Upper lobe of left lung (tissue), 6 donors: Measurements from ENCODE around the gene SCO1. TPM values are rescaled to one million over a fixed set of nuclear protein-coding genes. Genes with fewer than 3 reads are reported as not detected.

ENCODE experiments used
- ATAC-seq, 2 donors: fragments of 200-7000 bp; cut with Tn5 transposase; one replicate each; pipeline ENCODE4 v1.9.1; 2022; ENCODE audit warnings: mild to moderate bottlenecking in 2 of 2, moderate library complexity in 2 of 2; ENCODE audit not compliant: low FRiP score in 2 of 2
- DNase-seq, 2 donors: peaks; one replicate each; pipeline ENCODE4 v3.0.0-alpha.2; 2019 to 2020
- H3K27ac ChIP-seq, 4 donors: fragments of 200-600 bp; sonication (generic); one replicate each; pipeline ENCODE4 v1.5.1; 2016 to 2019
- H3K27me3 ChIP-seq, 4 donors: fragments of 200-600 bp; sonication (generic); one replicate each; pipeline ENCODE4 v1.5.1; 2017 to 2019
- H3K36me3 ChIP-seq, 4 donors: fragments of 200-600 bp; sonication (generic); one replicate each; pipeline ENCODE4 v1.5.1; 2016 to 2019
- H3K4me1 ChIP-seq, 4 donors: fragments of 200-600 bp; sonication (generic); one replicate each; pipeline ENCODE4 v1.5.1; 2018 to 2019
- H3K4me3 ChIP-seq, 4 donors: fragments of 200-600 bp; sonication (generic); one replicate each; pipeline ENCODE4 v1.5.1; 2017 to 2019; ENCODE audit warnings: mild to moderate bottlenecking in 2 of 4, moderate library complexity in 1 of 4
- H3K9me3 ChIP-seq, 4 donors: fragments of 200-600 bp; sonication (generic); one replicate each; pipeline ENCODE4 v1.5.1; 2018 to 2019
- EP300 ChIP-seq, 4 donors: sonication (generic); formaldehyde crosslinking; IDR thresholded peaks; one replicate each; pipeline ENCODE4 v1.5.1; 2017; ENCODE audit warnings: antibody characterized with exemption in 4 of 4, control low read depth in 2 of 4
- POLR2A ChIP-seq, 4 donors: fragments of 450-650 bp; IDR thresholded peaks; one replicate each; pipeline ENCODE4 v1.5.1; 2016 to 2017; ENCODE audit warnings: antibody characterized with exemption in 4 of 4, mild to moderate bottlenecking in 2 of 4
- POLR2AphosphoS5 ChIP-seq, 2 donors: sonication (generic); formaldehyde crosslinking; IDR thresholded peaks; one replicate each; pipeline ENCODE4 v1.5.1; 2017; ENCODE audit warnings: antibody characterized with exemption in 2 of 2
- WGBS, 2 donors: methylation state at CpG; one replicate each; pipeline ENCODE4 v1.1.5; 2017 to 2018; 5-methylcytosine and 5-hydroxymethylcytosine counted together
- total RNA-seq, 6 donors: library from RNA; depleted of rRNA in 4 of 6; stranded (reverse); fragments of >200 nt in 4 of 6; gene quantifications; one replicate each; pipeline versions ENCODE4 v1.1.0 to v1.2.1, GENCODE V29; 2016 to 2021
- TF ChIP-seq, protein P1 (sequence below), 6 experiments: fragments of 450-650 bp in 4 of 6; fragments of 200-600 bp in 2 of 6; sonication (generic) in 2 of 6; IDR thresholded peaks; one replicate each; pipeline ENCODE4 v1.5.1; 2016 to 2019; ENCODE audit warnings: antibody characterized with exemption in 6 of 6
- donor health status: DM: no; HTN: no; CAD: no; lungs with moderate emphysema.
- donor health status: DM: no; HTN: yes; CAD: no; lungs with severe emphysema.

Gene SCO1
- total RNA-seq, 6 donors from 2014 or later = 5.5 to 23.8 (median 17.4) TPM

DNA sequence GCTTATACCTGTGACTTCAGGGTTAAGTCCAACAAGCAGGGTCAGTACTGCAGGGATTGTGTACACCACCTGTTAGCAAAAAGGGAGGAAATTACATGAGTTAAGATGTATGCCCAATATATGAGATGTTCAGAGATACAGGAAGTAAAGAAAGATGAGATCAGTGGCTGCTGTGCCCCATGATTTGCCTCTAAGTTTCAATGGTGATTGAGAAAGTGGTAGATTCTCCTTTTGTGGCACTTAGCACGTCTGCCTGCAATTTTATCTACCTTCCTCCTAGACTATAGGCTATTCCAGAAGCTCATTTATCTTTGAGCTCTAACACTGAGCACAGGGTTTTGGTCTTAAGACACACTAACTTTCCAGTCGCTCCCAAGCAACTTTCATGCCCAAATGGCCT lies 28.9 kb upstream of the SCO1 start:
- TF ChIP-seq POLR2A (IDR thresholded peaks at IDR 0.05) = no peak
- TF ChIP-seq EP300 (IDR thresholded peaks at IDR 0.05) = no peak
- TF ChIP-seq POLR2AphosphoS5 (IDR thresholded peaks at IDR 0.05) = no peak
- TF ChIP-seq, protein P1, sequence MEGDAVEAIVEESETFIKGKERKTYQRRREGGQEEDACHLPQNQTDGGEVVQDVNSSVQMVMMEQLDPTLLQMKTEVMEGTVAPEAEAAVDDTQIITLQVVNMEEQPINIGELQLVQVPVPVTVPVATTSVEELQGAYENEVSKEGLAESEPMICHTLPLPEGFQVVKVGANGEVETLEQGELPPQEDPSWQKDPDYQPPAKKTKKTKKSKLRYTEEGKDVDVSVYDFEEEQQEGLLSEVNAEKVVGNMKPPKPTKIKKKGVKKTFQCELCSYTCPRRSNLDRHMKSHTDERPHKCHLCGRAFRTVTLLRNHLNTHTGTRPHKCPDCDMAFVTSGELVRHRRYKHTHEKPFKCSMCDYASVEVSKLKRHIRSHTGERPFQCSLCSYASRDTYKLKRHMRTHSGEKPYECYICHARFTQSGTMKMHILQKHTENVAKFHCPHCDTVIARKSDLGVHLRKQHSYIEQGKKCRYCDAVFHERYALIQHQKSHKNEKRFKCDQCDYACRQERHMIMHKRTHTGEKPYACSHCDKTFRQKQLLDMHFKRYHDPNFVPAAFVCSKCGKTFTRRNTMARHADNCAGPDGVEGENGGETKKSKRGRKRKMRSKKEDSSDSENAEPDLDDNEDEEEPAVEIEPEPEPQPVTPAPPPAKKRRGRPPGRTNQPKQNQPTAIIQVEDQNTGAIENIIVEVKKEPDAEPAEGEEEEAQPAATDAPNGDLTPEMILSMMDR (IDR thresholded peaks at IDR 0.05) = no peak
- DNase-seq (no peak), ATAC-seq (no peak)
- H3K36me3 ChIP-seq = peaks cover 0 to 9% (median 0%) of the 10 kb centered on the region in 4 donors
- no peak overlapping the region for H3K27ac ChIP-seq
- H3K27me3 ChIP-seq = no peaks in the 10 kb centered on the region
- no peaks in the 10 kb centered on the region for H3K9me3 ChIP-seq
- peaks cover 0 to 8% (median 5%) of the 10 kb centered on the region in 4 donors for H3K4me1 ChIP-seq
- 57 to 85% methylated on average over 2 of the region's 2 CpGs for WGBS, 2 donors
- H3K4me3 ChIP-seq = no peak overlapping the region

DNA sequence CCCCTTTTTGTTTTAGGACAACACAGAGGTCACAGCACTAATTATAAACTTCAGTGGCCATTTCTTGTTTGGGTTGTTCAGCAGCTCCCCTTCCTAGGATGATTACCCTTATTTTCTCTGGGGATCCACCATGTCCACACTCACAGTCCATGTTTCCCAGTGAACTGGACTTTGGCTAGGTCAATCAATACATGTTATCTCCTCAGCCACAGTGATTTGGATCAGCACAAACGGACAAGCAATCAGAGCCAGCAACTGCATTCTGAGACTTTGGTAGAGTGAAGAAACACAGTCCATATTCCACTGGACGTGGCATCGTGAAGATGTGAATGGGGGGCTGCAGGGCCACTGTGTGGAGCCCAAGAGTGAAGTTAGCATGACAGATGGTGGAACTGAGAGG lies 27.9 kb upstream of the SCO1 start:
- no peak for DNase-seq
- Histone ChIP-seq H3K27ac (no peak overlapping the region), H3K9me3 (no peaks in the 10 kb centered on the region), H3K27me3 (no peaks in the 10 kb centered on the region), H3K36me3 (peaks cover 0 to 12% (median 0%) of the 10 kb centered on the region in 4 donors), H3K4me3 (no peak overlapping the region), H3K4me1 (peaks cover 0 to 8% (median 4%) of the 10 kb centered on the region in 4 donors)
- TF ChIP-seq, protein P1 (IDR thresholded peaks at IDR 0.05) = no peak
- TF ChIP-seq POLR2AphosphoS5 (IDR thresholded peaks at IDR 0.05) = no peak
- no peak for TF ChIP-seq POLR2A (IDR thresholded peaks at IDR 0.05)
- TF ChIP-seq EP300 (IDR thresholded peaks at IDR 0.05) = no peak
- WGBS, 2 donors = 81 to 95% methylated on average over 3 of the region's 3 CpGs
- ATAC-seq = no peak

DNA sequence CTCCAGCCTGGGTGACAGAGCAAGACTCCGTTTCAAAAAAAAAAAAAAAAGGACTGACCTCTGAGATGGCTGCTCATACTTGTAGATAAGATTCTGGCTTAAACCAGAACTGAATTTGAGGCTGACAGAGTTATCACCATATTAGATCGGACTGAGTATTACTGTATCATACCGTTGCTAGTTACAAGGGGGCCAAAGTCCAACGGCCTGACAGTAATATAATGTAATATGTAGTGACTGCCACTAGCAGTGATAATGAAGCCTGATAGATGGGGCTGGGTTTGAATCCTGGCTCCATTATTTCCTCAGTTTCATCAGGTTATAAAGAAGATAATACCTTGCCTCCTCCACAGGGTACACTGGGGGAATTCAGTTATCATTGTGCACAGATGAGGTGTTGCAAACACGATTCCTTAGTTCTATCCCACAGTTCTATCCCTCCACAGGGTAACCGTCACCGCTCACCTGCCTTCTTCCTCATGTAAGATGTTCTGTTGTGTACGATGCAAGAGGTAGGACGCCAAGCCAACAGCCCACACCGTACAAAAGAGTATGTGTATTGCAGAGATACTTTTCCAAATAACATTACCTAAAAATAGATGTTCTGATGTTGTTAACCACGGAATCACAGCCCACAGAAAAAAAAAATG lies 27.3 kb upstream of the SCO1 start:
- 86 to 93% methylated on average over 11 of the region's 11 CpGs for WGBS, 2 donors
- H3K36me3 ChIP-seq = peaks cover 0 to 12% (median 0%) of the 10 kb centered on the region in 4 donors
- no peak for ATAC-seq
- H3K9me3 ChIP-seq = no peaks in the 10 kb centered on the region
- H3K4me3 ChIP-seq = no peak overlapping the region
- DNase-seq = no peak
- H3K27ac ChIP-seq = no peak overlapping the region
- no peaks in the 10 kb centered on the region for H3K27me3 ChIP-seq
- TF ChIP-seq, protein P1 (IDR thresholded peaks at IDR 0.05) = no peak
- no peak for TF ChIP-seq EP300 (IDR thresholded peaks at IDR 0.05)
- no peak for TF ChIP-seq POLR2AphosphoS5 (IDR thresholded peaks at IDR 0.05)
- TF ChIP-seq POLR2A (IDR thresholded peaks at IDR 0.05) = no peak
- H3K4me1 ChIP-seq = peaks cover 0 to 8% (median 3%) of the 10 kb centered on the region in 4 donors

DNA sequence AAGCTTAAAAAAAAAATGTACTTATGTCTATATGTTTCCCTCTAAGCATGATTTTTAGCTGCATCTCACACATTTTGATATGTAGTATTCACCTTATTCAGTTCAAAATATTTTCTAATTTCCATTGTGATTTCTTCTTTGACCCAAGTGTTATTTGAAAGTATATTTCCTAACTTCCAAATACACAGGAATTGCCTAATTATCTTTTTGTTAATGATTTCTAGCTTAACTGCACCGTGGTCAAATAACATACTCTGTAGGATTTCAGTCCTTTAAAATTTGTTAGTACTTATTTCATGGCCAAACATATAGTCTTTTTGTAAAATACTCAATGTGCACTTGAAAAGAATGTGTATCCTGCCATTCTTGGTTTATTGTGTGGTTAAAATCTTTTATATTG lies 21.2 kb upstream of the SCO1 start:
- TF ChIP-seq POLR2A (IDR thresholded peaks at IDR 0.05) (no peak), EP300 (IDR thresholded peaks at IDR 0.05) (no peak), POLR2AphosphoS5 (IDR thresholded peaks at IDR 0.05) (no peak)
- TF ChIP-seq, protein P1 (IDR thresholded peaks at IDR 0.05) = no peak
- no peak overlapping the region for H3K27ac ChIP-seq
- H3K27me3 ChIP-seq = no peaks in the 10 kb centered on the region
- H3K4me1 ChIP-seq = no peaks in the 10 kb centered on the region
- H3K4me3 ChIP-seq = no peak overlapping the region
- H3K36me3 ChIP-seq = peaks cover 0 to 23% (median 0%) of the 10 kb centered on the region in 4 donors
- H3K9me3 ChIP-seq = no peaks in the 10 kb centered on the region
- DNase-seq = no peak
- WGBS, 2 donors = 31 to 84% methylated on average over 1 of the region's 1 CpG
- ATAC-seq = no peak

DNA sequence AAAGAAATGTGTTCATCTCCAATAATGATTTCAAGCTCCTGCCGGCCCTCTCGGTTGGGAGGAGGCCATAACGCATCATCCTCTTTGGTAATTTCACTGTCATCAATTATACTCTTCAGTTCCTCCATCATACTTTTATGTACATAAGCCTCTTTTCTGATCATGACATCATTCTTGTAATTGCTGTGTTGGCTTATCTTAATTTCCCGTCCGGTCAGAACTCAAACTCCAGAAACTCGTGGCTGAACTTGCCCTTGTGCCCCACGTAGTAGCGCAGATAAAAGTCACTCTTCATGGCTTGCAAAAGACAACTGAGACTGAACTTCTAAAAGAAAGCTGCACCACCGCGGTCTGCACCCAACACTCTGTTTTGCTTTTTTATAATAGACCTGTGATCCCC lies 18.9 kb upstream of the SCO1 start:
- TF ChIP-seq EP300 (IDR thresholded peaks at IDR 0.05) = no peak
- no peak for TF ChIP-seq POLR2A (IDR thresholded peaks at IDR 0.05)
- TF ChIP-seq POLR2AphosphoS5 (IDR thresholded peaks at IDR 0.05) = no peak
- TF ChIP-seq, protein P1 (IDR thresholded peaks at IDR 0.05) = no peak
- Histone ChIP-seq H3K27ac (no peak overlapping the region), H3K4me1 (no peaks in the 10 kb centered on the region), H3K27me3 (no peaks in the 10 kb centered on the region), H3K36me3 (peaks cover 12 to 31% (median 16%) of the 10 kb centered on the region in 4 donors), H3K9me3 (no peaks in the 10 kb centered on the region), H3K4me3 (no peak overlapping the region)
- WGBS, 2 donors = 94 to 96% methylated on average over 10 of the region's 10 CpGs
- ATAC-seq (no peak), DNase-seq (no peak)
